Kidney glomerular epithelial cell (primary cell): ENCODE data around the gene ZFHX2.

ENCODE experiments used
- DNase-seq: peaks from one replicate; lab custom pipeline; 2025; lab: John Stamatoyannopoulos, UW

Gene ZFHX2

DNA sequence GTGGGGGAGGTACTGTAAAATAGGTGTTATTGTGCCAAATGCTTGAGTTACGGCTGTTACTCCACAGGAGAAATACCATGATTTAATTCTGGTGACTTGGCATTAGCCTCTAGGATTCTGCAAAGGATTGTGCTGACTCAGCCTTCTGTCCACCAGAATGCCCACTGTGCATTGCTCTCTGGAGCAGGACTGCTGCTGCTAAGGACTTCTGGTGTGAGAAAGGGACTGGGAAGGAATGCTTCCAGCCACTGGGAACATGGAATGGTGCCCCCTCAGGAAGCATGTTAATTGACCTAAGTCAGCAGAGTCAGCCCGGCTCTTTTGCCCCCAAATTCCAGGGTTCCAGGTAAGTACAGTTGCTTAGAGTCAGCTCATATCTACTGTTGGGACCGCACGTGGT is 32.9 kb downstream of the ZFHX2 start:
- DNase-seq, result no peak

GRCh38 chr14:23517650-23518326 is 33.8 kb downstream of the ZFHX2 start:
- no peak for DNase-seq

- no peak for DNase-seq
Observed at GRCh38 chr14:23514644-23514957, 37.0 kb downstream of the ZFHX2 start.

- DNase-seq, result no peak
Observed at GRCh38 chr14:23513818-23514643, 37.5 kb downstream of the ZFHX2 start.

- DNase-seq, result no peak
Observed at GRCh38 chr14:23513005-23513817, 38.4 kb downstream of the ZFHX2 start.

GRCh38 chr14:23512156-23512555 is 39.4 kb downstream of the ZFHX2 start:
- no peak for DNase-seq

GRCh38 chr14:23494223-23494622 is 57.3 kb downstream of the ZFHX2 start:
- DNase-seq, result no peak

DNA sequence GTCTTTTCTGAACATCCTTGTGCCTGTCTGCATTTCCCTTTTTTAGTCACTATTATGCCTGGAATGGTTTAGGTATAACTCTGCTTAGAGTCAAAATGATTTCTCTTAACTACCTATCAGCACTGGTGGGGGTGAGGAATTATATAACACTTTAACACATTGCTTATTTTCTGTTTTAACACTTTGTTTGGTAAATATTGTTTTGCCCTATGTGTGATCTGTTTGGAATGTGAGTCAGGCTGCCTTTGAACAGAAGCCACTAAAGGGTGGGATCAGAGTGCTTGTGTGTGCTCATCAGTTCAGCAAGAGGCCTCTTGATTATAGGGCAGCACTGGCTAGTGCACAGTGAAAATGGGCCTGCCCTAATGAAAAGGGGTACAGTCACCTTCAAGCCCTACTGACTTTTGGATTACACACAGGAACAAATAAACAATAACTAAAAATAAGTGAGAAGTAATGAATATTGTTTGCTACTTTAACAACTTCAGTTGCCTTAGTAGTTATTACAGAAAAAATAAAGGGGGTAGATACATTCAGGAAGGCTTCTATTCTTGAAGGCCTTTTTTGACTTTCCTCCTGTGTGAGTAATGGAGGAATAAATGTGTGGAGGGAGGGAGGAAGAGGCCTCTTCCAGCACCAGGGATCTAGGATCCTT is 58.8 kb downstream of the ZFHX2 start:
- DNase-seq, result no peak

DNA sequence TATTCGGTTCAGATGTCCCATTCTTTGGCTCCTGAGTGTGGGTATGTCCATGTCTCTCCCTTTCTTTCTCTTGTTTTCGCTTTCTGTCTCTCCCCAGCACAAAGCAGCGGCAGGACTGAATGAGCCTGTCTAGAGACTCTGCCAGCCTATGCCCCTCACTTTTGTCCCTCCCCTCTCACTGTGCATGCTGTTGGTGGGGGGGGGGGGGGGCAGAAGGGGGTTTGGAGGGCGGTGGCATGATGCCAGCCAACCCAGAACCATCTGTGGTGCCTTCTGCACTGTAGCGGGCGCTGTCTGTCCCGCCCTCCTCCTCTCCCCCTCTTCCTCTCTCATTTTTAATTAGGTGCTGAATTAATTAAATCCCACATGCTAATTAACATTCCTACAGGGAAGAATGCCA is 64.3 kb downstream of the ZFHX2 start:
- DNase-seq, result no peak

DNA sequence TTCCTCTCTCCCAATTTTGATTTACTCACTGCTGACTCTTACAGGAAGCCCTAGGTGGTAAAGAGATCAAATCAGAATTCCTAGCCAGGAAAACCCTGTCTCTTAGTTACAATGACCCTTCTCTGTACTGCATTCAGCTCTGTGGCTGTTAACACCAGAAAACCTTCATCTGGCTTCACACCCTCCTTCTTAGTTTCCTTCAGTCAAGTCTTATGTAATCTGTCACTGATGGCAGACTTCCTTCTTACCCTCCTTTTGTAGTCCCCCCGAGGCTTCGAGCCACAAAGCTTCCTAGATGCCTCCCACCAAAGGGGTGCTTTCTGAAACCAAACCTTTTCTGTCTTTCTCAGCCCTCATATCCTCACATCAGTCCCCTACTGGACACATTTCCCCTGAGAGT is 65.5 kb downstream of the ZFHX2 start:
- DNase-seq, result no peak

DNA sequence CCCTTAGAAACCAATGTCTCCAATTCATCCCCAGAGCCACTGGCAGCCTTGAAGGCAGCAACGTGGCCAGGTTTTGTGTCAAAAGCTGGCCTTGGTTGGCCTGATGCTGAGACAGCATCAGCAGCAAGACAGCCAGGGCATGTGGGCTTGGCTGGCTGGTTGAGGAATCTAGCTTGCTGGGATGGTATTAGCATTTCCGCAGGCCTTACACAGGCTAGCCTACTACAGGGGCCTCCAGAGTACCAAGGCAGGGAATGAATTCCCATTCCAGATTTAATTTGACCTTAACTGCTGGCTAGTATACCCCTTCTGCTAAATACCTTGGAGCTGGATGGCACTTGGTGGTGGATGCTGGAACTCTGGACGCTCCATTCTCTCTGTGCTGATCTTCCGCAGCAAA is 66.2 kb downstream of the ZFHX2 start:
- DNase-seq, result no peak

GRCh38 chr14:23483236-23483854 is 68.2 kb downstream of the ZFHX2 start:
- DNase-seq, result no peak

DNA sequence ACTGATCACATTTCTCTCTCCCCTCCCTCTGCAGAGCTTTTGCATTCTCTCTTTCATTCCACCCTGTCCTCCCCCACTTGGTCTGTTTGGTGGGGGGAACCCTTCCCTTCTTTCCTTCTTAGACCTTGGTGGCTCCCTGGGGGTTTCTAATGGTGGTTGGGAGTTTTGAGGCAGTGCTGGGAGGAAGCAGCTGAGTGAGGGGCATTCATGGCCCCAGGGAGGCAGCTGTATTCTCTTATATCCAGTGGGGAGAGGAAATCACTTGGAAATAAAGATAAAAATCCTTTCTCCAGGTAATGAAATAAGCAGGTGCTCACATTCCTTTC is 68.8 kb downstream of the ZFHX2 start:
- no peak for DNase-seq

DNA sequence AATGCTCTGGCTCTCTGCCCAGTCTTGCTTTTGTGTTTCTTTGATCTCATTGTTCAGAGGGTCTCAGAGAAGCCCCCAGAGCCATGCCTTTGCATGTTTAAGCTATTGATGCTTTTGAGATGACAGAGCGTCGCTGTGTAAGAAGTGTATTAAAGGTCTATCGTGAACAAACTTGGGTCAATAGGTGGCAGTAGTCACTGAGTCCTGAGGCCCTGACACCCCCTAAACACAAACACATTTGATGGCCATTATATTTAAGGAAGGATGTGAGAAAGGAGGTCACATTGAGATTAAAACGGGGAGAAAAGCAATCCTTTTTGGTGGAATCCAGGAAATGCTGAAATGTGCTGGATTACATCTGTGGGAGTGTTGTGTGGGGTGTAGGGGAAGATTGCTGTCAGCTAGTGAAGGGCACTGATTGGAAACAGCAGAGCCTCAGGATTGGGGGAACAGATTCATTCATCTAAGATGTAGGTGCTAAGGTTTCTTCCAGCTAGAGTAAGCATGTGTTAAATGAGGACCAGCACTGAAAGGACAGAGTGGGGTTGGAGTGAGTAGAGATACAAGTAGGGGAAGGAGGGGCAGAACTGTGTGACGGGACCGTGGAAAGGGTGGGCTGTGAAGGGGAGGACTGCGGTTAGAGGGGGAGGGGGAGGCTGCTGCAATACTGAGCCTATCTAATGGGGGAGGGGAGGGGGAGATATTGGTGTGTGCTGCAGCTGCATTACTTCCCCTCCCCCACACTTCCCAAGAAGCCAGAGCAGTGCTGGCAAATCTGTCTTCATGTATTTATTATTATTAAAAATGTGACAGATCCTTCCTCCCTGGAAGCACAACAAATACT is 69.4 kb downstream of the ZFHX2 start:
- no peak for DNase-seq

- DNase-seq, result no peak
Observed at GRCh38 chr14:23481362-23481970, 70.1 kb downstream of the ZFHX2 start.

DNA sequence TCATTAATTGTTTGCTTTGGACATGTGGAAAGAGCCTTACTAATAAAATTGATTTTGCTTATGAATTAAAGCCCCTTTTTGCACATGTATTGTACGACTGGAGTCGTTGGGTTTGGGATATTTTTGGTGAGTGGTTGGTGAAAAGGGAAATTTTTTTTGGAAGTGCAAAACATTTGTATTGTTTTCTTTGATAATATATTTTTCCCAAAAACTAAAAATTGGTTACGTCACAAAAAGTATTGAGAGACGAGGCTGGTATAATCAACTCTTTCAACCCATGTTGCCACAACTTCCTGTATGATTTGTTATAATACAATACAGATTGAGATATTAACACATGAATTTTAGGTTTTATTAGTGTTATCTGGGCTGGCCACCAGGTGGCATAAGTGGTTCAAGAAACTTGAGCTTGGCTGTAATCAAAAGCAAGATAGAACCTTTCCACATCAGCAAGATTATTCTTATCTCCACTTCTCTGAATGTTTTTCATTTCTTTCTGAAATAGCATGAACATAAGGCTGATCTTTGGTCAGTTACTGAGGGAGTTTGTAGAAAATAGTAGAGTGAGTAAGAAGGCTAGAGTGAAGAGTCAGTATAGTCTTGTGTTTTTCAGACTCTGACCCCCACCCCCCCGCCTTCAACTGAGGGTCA is 73.3 kb downstream of the ZFHX2 start:
- peak; percentile 56 for DNase-seq

DNA sequence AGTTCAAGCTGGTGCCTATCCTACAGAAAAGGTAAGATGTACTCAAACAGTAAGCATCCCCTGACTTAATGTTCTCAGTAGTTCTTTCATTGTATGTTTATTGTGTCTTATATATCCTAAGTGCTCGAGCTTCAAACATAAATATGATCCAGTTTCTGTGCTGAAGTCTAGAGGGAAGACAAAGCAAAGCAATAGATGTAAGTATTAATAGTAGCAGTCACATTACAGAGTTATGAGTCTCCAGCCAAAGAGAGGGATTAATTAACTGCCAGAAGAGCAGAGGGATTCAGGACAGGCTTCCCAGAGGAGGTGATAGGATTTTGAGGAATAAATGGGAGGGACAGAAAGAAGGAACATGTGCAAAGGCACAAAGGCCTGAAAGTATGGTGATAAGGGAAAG is 80.6 kb downstream of the ZFHX2 start:
- DNase-seq, result no peak
